ENCODE measurements around the gene NIF3L1.

NIF3L1 gene

DNA sequence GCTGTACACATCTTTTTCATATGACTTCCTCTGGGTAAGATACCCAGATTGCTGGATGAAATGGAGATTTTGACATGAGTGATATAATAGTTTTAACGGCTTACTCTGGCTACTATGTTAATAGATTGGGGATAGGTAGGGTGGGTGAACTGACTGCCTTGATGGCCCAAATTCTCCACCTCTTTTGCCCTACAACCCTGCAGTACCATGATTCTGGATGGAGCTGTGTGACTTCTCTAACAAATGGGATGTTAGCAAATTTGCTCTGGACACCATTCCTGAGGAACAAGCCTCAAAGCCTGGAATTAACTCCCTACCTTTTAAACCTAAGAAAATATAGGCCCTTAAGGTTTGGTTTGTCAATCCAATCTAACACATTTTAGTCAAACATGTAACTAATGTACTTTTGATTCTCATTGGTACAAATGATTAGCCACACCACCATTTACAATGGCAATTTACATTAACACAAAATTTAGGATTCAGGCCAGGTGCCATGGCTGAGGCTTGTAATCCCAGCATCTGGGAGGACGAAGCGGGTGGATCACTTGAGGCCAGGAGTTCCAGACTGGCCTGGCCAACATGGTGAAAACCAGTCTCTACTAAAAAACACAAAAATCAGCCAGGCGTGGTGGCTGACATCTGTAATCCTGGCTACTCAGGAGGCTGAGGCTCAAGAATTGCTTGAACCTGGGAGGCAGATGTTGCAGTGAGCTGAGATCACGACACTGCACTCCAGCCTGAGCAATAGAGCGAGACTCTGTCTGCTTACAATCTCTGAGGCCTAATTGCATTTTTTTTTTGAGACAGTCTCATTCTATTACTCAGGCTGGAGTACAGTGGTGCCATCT lies 37.5 kb upstream of the NIF3L1 start:
- no peak; the same call in 2 of the 3 replicates for ATAC-seq (ENCODE audit: low read depth)
- H3K4me3 ChIP-seq (ENCODE audit: severe bottlenecking): no peak overlapping the region
- no peaks in the 10 kb centered on the region for H3K4me1 ChIP-seq (ENCODE audit: insufficient read depth, poor library complexity, severe bottlenecking)
- TF ChIP-seq CTCF (IDR thresholded peaks at IDR 0.05; ENCODE audit: poor library complexity, severe bottlenecking): no peak
- DNase-seq (ENCODE audit: low spot score): no peak
- no peaks in the 10 kb centered on the region for H3K27me3 ChIP-seq (ENCODE audit: insufficient read depth, poor library complexity, severe bottlenecking)
- H3K27ac ChIP-seq (ENCODE audit: poor library complexity, severe bottlenecking): no peak overlapping the region
- H3K36me3 ChIP-seq (ENCODE audit: low read depth): peaks cover 47% of the 10 kb centered on the region
- no peaks in the 10 kb centered on the region for H3K9me3 ChIP-seq (ENCODE audit: severe bottlenecking)

- DNase-seq (ENCODE audit: low spot score) (no peak), ATAC-seq (ENCODE audit: low read depth) (no peak)
- Histone ChIP-seq H3K27me3 (ENCODE audit: insufficient read depth, poor library complexity, severe bottlenecking) (no peaks in the 10 kb centered on the region), H3K9me3 (ENCODE audit: severe bottlenecking) (no peaks in the 10 kb centered on the region), H3K27ac (ENCODE audit: poor library complexity, severe bottlenecking) (no peak overlapping the region), H3K36me3 (ENCODE audit: low read depth) (peaks cover 57% of the 10 kb centered on the region), H3K4me3 (ENCODE audit: severe bottlenecking) (no peak overlapping the region), H3K4me1 (ENCODE audit: insufficient read depth, poor library complexity, severe bottlenecking) (no peaks in the 10 kb centered on the region)
- no peak for TF ChIP-seq CTCF (IDR thresholded peaks at IDR 0.05; ENCODE audit: poor library complexity, severe bottlenecking)
Observed at GRCh38 chr2:200852605-200853004, 36.6 kb upstream of the NIF3L1 start.

DNA sequence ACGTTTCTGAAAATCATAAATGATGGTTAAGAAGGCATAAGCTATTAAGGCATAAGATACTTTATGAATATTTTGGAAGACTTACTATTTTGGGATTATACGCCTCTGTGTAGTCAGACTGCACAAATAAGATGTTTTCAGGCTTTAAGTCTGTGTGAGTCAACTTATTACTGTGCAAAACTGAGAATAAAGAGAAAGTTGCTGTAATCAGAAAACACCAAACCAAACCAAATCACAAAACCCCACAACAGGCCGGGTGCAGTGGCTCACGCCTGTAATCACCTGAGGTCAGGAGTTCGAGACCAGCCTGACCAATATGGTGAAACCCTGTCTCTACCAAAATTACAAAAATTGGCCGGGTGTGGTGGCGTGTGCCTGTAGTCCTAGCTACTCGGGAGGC lies 32.4 kb upstream of the NIF3L1 start:
- Histone ChIP-seq H3K4me1 (ENCODE audit: insufficient read depth, poor library complexity, severe bottlenecking) (peaks cover 13% of the 10 kb centered on the region), H3K36me3 (ENCODE audit: low read depth) (peaks cover 99% of the 10 kb centered on the region), H3K27me3 (ENCODE audit: insufficient read depth, poor library complexity, severe bottlenecking) (no peaks in the 10 kb centered on the region), H3K9me3 (ENCODE audit: severe bottlenecking) (no peaks in the 10 kb centered on the region), H3K4me3 (ENCODE audit: severe bottlenecking) (no peak overlapping the region), H3K27ac (ENCODE audit: poor library complexity, severe bottlenecking) (no peak overlapping the region)
- TF ChIP-seq CTCF (IDR thresholded peaks at IDR 0.05; ENCODE audit: poor library complexity, severe bottlenecking): no peak
- DNase-seq (ENCODE audit: low spot score): no peak
- ATAC-seq (ENCODE audit: low read depth): no peak

GRCh38 chr2:200860092-200860795 lies 28.9 kb upstream of the NIF3L1 start:
- DNase-seq (ENCODE audit: low spot score) (no peak), ATAC-seq (ENCODE audit: low read depth) (no peak)
- H3K36me3 ChIP-seq (ENCODE audit: low read depth): peaks cover 88% of the 10 kb centered on the region
- peak overlapping the region; percentile 98 for H3K4me3 ChIP-seq (ENCODE audit: severe bottlenecking)
- H3K9me3 ChIP-seq (ENCODE audit: severe bottlenecking): no peaks in the 10 kb centered on the region
- no peak for TF ChIP-seq CTCF (IDR thresholded peaks at IDR 0.05; ENCODE audit: poor library complexity, severe bottlenecking)
- H3K27me3 ChIP-seq (ENCODE audit: insufficient read depth, poor library complexity, severe bottlenecking): no peaks in the 10 kb centered on the region
- peaks cover 13% of the 10 kb centered on the region for H3K4me1 ChIP-seq (ENCODE audit: insufficient read depth, poor library complexity, severe bottlenecking)
- peak overlapping the region; percentile 78 for H3K27ac ChIP-seq (ENCODE audit: poor library complexity, severe bottlenecking)
